ENCODE results near the gene ITPR2.

DNA sequence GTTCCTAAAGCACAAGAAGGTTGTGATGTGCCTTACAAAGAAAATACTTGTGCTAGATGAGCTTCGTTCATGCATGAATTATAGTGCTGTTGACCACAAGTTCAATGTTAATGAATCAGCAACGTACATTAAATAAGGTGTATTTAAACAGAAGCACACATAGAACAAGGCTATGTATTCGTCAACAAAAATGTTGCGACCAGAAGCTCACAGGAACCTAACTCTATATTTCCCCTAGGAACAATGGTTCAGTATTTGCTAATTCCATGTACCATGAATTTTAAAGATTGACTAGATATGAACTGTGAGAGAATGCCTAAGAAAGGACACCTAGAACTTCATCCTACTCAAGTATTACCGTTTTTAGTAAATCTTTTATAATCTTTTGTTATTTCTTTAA is 149.6 kb downstream of the ITPR2 start:
- TF ChIP-seq RCOR1 (IDR thresholded peaks at IDR 0.05; ENCODE audit: low read depth, low read length) (no peak), JUN (IDR thresholded peaks at IDR 0.05) (no peak), RAD21 (conservative IDR thresholded peaks at IDR 0.05 in 1 of 2, IDR thresholded peaks at IDR 0.05 in 1 of 2) (no peak), SMC3 (IDR thresholded peaks at IDR 0.05) (no peak), POLR2A (IDR thresholded peaks at IDR 0.05; ENCODE audit: low read length) (no peak), BHLHE40 (IDR thresholded peaks at IDR 0.05; ENCODE audit: low read depth, low read length) (no peak), MYC (IDR thresholded peaks at IDR 0.05; ENCODE audit: borderline replicate concordance, low read length) (no peak), SREBF2 (IDR thresholded peaks at IDR 0.05) (no peak), FOSL2 (IDR thresholded peaks at IDR 0.05) (no peak), FOSL2 (CRISPR knock-in tag; IDR thresholded peaks at IDR 0.05) (no peak), EP300 (IDR thresholded peaks at IDR 0.05) (no peak), POLR2AphosphoS2 (conservative IDR thresholded peaks at IDR 0.05; ENCODE audit: low read length) (no peak)
- TF ChIP-seq, protein P1, sequence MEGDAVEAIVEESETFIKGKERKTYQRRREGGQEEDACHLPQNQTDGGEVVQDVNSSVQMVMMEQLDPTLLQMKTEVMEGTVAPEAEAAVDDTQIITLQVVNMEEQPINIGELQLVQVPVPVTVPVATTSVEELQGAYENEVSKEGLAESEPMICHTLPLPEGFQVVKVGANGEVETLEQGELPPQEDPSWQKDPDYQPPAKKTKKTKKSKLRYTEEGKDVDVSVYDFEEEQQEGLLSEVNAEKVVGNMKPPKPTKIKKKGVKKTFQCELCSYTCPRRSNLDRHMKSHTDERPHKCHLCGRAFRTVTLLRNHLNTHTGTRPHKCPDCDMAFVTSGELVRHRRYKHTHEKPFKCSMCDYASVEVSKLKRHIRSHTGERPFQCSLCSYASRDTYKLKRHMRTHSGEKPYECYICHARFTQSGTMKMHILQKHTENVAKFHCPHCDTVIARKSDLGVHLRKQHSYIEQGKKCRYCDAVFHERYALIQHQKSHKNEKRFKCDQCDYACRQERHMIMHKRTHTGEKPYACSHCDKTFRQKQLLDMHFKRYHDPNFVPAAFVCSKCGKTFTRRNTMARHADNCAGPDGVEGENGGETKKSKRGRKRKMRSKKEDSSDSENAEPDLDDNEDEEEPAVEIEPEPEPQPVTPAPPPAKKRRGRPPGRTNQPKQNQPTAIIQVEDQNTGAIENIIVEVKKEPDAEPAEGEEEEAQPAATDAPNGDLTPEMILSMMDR (IDR thresholded peaks at IDR 0.05) = no peak
- TF ChIP-seq, protein P2, sequence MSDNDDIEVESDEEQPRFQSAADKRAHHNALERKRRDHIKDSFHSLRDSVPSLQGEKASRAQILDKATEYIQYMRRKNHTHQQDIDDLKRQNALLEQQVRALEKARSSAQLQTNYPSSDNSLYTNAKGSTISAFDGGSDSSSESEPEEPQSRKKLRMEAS (IDR thresholded peaks at IDR 0.05) = no peak

All from A549 (cell line).